HG03045 (cell line): ENCODE measurements around the gene GZF1.
A peak's percentile ranks its signal among the peaks of the same experiment; 100 is the strongest.
"Not testable (repeated sequence)": the region's sequence is repeated elsewhere in the genome, so short reads cannot be mapped to it uniquely, and the experiment has no call there.

Experiments
- ATAC-seq: cut with Tn5 transposase; IDR thresholded peaks from one replicate; pipeline ENCODE4 v1.9.1; 2021; ENCODE audit warnings: mild to moderate bottlenecking, moderate library complexity; ENCODE audit not compliant: unreplicated experiment

GZF1 gene

GRCh38 chr20:23344336-23344735 is 17.6 kb upstream of the GZF1 start:
- no peak for ATAC-seq

- no peak for ATAC-seq
Observed at GRCh38 chr20:23346002-23346401, 16.0 kb upstream of the GZF1 start.

- no peak for ATAC-seq
Observed at GRCh38 chr20:23347791-23348190, 14.2 kb upstream of the GZF1 start.

GRCh38 chr20:23348510-23348909 is 13.5 kb upstream of the GZF1 start:
- not testable (repeated sequence) for ATAC-seq

GRCh38 chr20:23349338-23350195 is 12.4 kb upstream of the GZF1 start:
- ATAC-seq = peak; percentile 36

GRCh38 chr20:23350196-23350903 is 11.6 kb upstream of the GZF1 start, which contains the start of gene NXT1:
TSS of gene NXT1 (plus strand) at chr20:23350791. CDS start at chr20:23354042, 3,251 bp downstream.
- ATAC-seq = peak; percentile 85

GRCh38 chr20:23350904-23351838 is 10.8 kb upstream of the GZF1 start:
- ATAC-seq = peak; percentile 34

GRCh38 chr20:23356203-23356602 is 5.8 kb upstream of the GZF1 start:
- ATAC-seq = no peak

- peak; percentile 74 for ATAC-seq
Observed at GRCh38 chr20:23357767-23358562, 4.0 kb upstream of the GZF1 start.

GRCh38 chr20:23358563-23358906 is 3.4 kb upstream of the GZF1 start:
- no peak for ATAC-seq

GRCh38 chr20:23358923-23359593 is 2.9 kb upstream of the GZF1 start:
- no peak for ATAC-seq

- ATAC-seq = no peak
Observed at GRCh38 chr20:23360531-23360930, 1.5 kb upstream of the GZF1 start.

GRCh38 chr20:23361119-23361475 is 885 bp upstream of the GZF1 start:
- no peak for ATAC-seq

- ATAC-seq = peak; percentile 5
Observed at GRCh38 chr20:23362392-23363256, 642 bp downstream of the GZF1 start.

- no peak for ATAC-seq
Observed at GRCh38 chr20:23363257-23363649, 1.3 kb downstream of the GZF1 start.

- no peak for ATAC-seq
Observed at GRCh38 chr20:23365390-23366165, 3.6 kb downstream of the GZF1 start.

GRCh38 chr20:23366384-23366783 is 4.4 kb downstream of the GZF1 start:
- no peak for ATAC-seq

- ATAC-seq = no peak
Observed at GRCh38 chr20:23367770-23368169, 5.8 kb downstream of the GZF1 start.
